Natural killer cell (primary cell): ENCODE results near the gene KCNK13. TPM values are rescaled to one million over a fixed set of nuclear protein-coding genes. Genes with fewer than 3 reads are reported as not detected.

ENCODE experiments used
- ATAC-seq, 3 donors: fragments of 150-1000 bp in 2 of 3; fragments of 200-7000 bp in 1 of 3; cut with Tn5 transposase; 1 replicate in 1 of 3; 2 replicates in 2 of 3; pipeline ENCODE4 v1.10.0; 2021; ENCODE audit warnings: mild to moderate bottlenecking in 2 of 3, moderate library complexity in 2 of 3
- DNase-seq, 2 donors: peaks; one replicate each; pipeline versions ENCODE4 v3.0.0 to v3.0.0-alpha.2; 2013 to 2021; ENCODE audit warnings: mixed read lengths in 1 of 2
- H3K27ac ChIP-seq: one replicate; pipeline ENCODE4 v1.5.1; 2013; ENCODE audit warnings: mild to moderate bottlenecking, low read length
- H3K27me3 ChIP-seq: one replicate; pipeline ENCODE4 v1.6.1; 2013; ENCODE audit warnings: low read length; ENCODE audit not compliant: control insufficient read depth, insufficient read depth
- H3K36me3 ChIP-seq: one replicate; pipeline ENCODE4 v1.6.1; 2013; ENCODE audit warnings: low read length; ENCODE audit not compliant: control insufficient read depth, insufficient read depth
- H3K4me1 ChIP-seq: one replicate; pipeline ENCODE4 v1.6.1; 2013; ENCODE audit warnings: low read length; ENCODE audit not compliant: control insufficient read depth, insufficient read depth
- H3K4me3 ChIP-seq: one replicate; pipeline ENCODE4 v1.5.1; 2013; ENCODE audit warnings: low read length
- H3K9me3 ChIP-seq: one replicate; pipeline ENCODE4 v1.6.1; 2013; ENCODE audit warnings: low read length; ENCODE audit not compliant: control insufficient read depth, insufficient read depth
- H3K27ac Mint-ChIP-seq, 2 donors: one replicate each; pipeline ENCODE4 v1.8.0; 2022; ENCODE audit warnings: mild to moderate bottlenecking in 2 of 2, mixed read lengths in 2 of 2, moderate library complexity in 1 of 2
- H3K27me3 Mint-ChIP-seq, 2 donors: one replicate each; pipeline ENCODE4 v1.8.0; 2022; ENCODE audit warnings: low read depth in 2 of 2, mixed read lengths in 2 of 2
- H3K36me3 Mint-ChIP-seq: one replicate; pipeline ENCODE4 v1.8.0; 2022; ENCODE audit warnings: mixed read lengths
- H3K4me1 Mint-ChIP-seq, 2 donors: one replicate each; pipeline ENCODE4 v1.8.0; 2022; ENCODE audit warnings: mixed read lengths in 2 of 2
- H3K4me3 Mint-ChIP-seq: one replicate; pipeline ENCODE4 v1.8.0; 2022; ENCODE audit warnings: mild to moderate bottlenecking, moderate library complexity, mixed read lengths
- H3K9me3 Mint-ChIP-seq, 2 donors: one replicate each; pipeline ENCODE4 v1.8.0; 2022; ENCODE audit warnings: mixed read lengths in 2 of 2
- WGBS: methylation state at CpG from one replicate; pipeline ENCODE4 v1.1.7; 2013; ENCODE audit warnings: missing lambda C conversion rate; ENCODE audit not compliant: insufficient coverage; 5-methylcytosine and 5-hydroxymethylcytosine counted together
- intact Hi-C: fragments of 100-400 bp; cut with micrococcal nuclease; formaldehyde crosslinking; loops from one replicate; pipeline ENCODE4 v1.14.2; 2022
- total RNA-seq, 4 donors: library from RNA; stranded (reverse); fragments of 120-200 nt in 1 of 4; gene quantifications; one replicate each; pipeline versions ENCODE4 v1.2.3 to v1.2.4, GENCODE V29; 2013 to 2022
- TF ChIP-seq, protein P1 (sequence below): fragments of 200-600 bp; IDR thresholded peaks from one replicate; pipeline ENCODE4 v1.8.0; 2022; ENCODE audit warnings: antibody characterized with exemption

Gene KCNK13
- total RNA-seq, 3 donors from 2014 or later (not counting 1 experiment from before 2014, with no cell fraction given) = not detected

DNA sequence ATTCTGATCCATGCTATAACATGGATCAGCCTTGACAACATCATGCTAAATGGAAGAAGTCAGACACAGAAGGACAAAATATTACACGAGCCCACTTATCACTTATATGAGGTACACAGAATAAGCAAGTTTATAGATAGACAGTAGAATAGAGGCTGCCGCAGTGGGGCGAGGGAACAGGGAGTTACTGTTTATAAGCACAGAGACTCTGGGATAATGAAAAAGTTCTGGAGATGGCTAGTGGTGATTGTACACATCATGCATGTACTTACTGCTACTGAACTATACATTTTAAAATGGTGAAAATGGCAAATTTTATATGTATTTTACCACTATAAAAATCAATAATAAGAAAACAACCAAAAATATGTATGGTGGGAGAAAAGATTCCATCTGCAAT, 99.3 kb downstream of the KCNK13 start:
- no peaks in the 10 kb centered on the region for H3K36me3 ChIP-seq
- Mint-ChIP-seq H3K27me3 (peaks cover 12 to 16% of the 10 kb centered on the region in 2 donors), H3K36me3 (no peaks in the 10 kb centered on the region), H3K4me3 (no peak overlapping the region), H3K27ac (no peak overlapping the region), H3K4me1 (no peaks in the 10 kb centered on the region), H3K9me3 (no peaks in the 10 kb centered on the region)
- H3K9me3 ChIP-seq = no peaks in the 10 kb centered on the region
- WGBS = 91% methylated on average over 3 of the region's 3 CpGs
- no peak overlapping the region for H3K4me3 ChIP-seq
- H3K4me1 ChIP-seq = no peaks in the 10 kb centered on the region
- TF ChIP-seq, protein P1, sequence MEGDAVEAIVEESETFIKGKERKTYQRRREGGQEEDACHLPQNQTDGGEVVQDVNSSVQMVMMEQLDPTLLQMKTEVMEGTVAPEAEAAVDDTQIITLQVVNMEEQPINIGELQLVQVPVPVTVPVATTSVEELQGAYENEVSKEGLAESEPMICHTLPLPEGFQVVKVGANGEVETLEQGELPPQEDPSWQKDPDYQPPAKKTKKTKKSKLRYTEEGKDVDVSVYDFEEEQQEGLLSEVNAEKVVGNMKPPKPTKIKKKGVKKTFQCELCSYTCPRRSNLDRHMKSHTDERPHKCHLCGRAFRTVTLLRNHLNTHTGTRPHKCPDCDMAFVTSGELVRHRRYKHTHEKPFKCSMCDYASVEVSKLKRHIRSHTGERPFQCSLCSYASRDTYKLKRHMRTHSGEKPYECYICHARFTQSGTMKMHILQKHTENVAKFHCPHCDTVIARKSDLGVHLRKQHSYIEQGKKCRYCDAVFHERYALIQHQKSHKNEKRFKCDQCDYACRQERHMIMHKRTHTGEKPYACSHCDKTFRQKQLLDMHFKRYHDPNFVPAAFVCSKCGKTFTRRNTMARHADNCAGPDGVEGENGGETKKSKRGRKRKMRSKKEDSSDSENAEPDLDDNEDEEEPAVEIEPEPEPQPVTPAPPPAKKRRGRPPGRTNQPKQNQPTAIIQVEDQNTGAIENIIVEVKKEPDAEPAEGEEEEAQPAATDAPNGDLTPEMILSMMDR = no peak
- no peak for DNase-seq
- no peak for ATAC-seq
- no peak overlapping the region for H3K27ac ChIP-seq
- H3K27me3 ChIP-seq = no peaks in the 10 kb centered on the region
- intact Hi-C loops = no loop called here

DNA sequence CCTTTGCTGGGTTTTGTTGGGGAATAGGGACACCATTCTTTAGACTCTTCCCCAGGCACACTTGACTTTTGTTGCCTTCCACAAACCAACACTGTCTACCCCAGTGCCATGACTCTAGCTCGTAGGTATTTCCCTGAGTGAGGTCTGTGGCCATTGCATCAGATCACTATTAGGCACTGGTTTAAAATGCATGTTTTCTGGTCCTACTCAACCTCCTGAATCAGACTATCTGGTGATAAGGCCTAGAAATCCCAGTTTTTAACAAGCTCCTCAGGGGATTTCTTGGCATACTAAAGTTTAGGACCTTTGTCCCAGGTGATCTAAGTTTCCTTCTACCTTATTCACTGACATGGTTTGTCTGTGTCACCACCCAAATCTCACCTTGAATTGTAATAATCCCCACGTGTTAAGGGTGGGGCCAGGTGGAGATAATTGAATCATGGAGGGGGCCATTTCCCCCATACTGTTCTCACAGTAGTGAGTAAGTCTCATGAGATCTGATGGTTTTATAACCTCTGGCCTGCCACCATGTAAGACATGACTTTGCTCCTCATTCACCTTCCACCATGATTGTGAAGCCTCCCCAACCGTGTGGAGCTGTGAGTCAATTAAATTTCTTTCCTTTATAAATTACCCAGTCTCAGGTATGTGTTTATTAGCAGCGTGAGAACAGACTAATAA, 106.8 kb downstream of the KCNK13 start:
- intact Hi-C loops = no loop called here
- H3K27ac Mint-ChIP-seq = no peak overlapping the region
- TF ChIP-seq, protein P1 = no peak
- DNase-seq = no peak
- Histone ChIP-seq H3K36me3 (no peaks in the 10 kb centered on the region), H3K4me1 (no peaks in the 10 kb centered on the region), H3K27ac (no peak overlapping the region), H3K9me3 (no peaks in the 10 kb centered on the region), H3K4me3 (no peak overlapping the region), H3K27me3 (no peaks in the 10 kb centered on the region)
- peaks cover 11 to 27% of the 10 kb centered on the region in 2 donors for H3K27me3 Mint-ChIP-seq
- H3K4me3 Mint-ChIP-seq = no peak overlapping the region
- no peak for ATAC-seq
- no peaks in the 10 kb centered on the region for H3K9me3 Mint-ChIP-seq
- 84% methylated on average over 1 of the region's 4 CpGs for WGBS
- H3K4me1 Mint-ChIP-seq = no peaks in the 10 kb centered on the region
- H3K36me3 Mint-ChIP-seq = no peaks in the 10 kb centered on the region

GRCh38 chr14:90175631-90176030, 113.8 kb downstream of the KCNK13 start:
- Mint-ChIP-seq H3K4me1 (no peaks in the 10 kb centered on the region), H3K9me3 (no peaks in the 10 kb centered on the region), H3K4me3 (no peak overlapping the region), H3K27ac (no peak overlapping the region), H3K36me3 (no peaks in the 10 kb centered on the region), H3K27me3 (peaks cover 13 to 26% of the 10 kb centered on the region in 2 donors)
- DNase-seq = no peak
- Histone ChIP-seq H3K4me1 (no peaks in the 10 kb centered on the region), H3K27ac (no peak overlapping the region), H3K36me3 (no peaks in the 10 kb centered on the region), H3K27me3 (no peaks in the 10 kb centered on the region), H3K4me3 (no peak overlapping the region), H3K9me3 (no peaks in the 10 kb centered on the region)
- TF ChIP-seq, protein P1 = no peak
- ATAC-seq = no peak
- WGBS = 92% methylated on average over 3 of the region's 3 CpGs
- intact Hi-C loops = no loop called here
